ENCODE results near the gene INPP4A.

INPP4A gene

DNA sequence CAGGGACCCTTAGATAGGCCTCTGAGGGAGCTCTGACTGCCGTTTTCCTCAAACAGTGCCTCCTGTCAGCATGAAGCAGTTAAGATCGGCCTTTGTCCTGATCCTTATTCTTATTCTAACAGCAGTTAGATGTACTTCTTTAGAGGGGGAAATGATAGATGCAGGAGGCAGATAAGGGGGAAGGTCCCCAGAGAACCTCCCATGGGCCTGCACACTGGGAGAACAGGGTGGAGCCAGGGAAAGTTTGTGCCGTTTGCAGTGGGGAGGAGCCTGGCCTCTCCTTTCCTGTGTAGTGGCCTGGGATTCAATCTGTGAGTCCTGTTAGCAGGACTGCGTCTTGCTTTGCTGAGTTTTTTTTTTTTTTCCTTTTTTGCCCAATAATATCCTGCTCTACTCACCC, 7.9 kb upstream of the INPP4A start:
- no peak for DNase-seq (ENCODE audit: low spot score)

DNA sequence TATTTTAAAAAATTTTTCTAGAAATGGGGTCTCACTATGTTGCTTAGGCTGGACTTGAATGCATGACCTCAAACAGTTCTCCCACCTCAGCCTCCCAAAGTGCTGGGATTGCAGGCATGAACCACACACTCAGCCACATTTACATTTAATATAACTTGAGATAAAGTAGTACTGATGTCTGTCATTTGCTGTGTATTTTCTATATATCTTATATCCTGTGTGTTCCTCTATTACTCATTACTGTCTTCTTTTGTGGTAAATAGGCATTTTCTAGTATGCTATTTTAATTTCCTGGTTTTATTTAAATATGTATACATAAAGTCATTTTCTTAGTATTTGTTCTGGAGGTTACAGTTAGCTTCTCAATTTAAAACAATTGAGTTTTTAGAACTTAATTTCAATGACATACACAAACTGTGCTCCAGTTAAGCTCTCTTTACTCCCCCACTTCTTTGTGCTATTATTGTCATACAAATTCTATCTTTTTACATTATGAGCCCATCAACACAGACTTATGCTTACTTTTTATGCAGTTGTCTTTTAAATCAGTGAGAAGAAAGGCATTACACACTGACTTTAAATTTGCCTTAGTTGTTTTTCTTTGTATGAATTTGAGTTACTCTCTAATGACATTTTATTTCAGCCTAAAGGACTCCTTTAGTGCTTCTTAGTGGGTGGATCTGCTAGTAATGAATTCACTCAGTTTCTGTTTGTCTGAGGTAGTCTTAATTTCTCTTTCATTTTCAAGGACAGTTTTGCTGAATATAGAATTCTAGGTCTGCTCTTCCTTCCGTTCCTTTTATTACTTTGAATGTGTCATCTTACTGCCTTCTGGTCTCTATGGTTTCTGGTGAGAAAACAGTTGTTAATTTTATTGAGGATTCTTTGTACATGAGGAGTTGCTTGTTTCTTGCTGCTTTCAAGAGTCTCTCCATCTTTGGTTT, 6.2 kb upstream of the INPP4A start:
- DNase-seq (ENCODE audit: low spot score) = peak; percentile 36

DNA sequence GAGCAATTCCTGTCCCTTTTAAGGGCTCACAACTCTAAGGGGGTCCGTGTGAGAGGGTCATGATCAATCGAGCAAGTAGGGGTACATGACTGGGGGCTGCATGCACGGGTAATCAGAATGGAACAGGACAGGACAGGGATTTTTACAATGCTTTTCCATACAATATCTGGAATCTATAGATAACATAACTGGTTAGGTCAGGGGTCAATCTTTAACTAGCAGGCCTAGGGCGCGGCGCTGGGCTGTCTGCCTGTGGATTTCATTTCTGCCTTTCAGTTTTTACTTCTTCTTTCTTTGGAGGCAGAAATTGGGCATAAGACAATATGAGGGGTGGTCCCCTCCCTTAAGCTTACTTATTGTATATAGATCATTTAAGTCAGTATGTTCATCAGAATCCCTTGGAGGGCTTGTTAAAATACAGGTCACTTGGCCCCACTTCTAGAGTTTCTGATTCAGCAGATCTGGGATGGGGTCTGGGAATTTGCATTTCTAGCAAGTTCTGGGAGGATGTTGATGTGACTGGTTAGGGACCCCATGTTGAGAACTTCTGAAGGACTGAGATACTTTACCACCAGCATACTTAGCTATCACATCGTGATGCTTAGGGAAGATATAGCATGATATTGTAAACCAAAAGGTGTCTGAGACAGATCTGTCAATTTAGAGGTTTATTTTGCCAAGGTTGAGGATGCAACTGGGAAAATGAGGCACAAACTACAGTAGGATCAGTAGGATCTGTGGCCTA, 2.8 kb upstream of the INPP4A start:
- no peak for DNase-seq (ENCODE audit: low spot score)

GRCh38 chr2:98442488-98442887, 2.2 kb upstream of the INPP4A start:
- DNase-seq (ENCODE audit: low spot score) = no peak

- DNase-seq (ENCODE audit: low spot score) = no peak
Measured at GRCh38 chr2:98445177-98445682, 572 bp downstream of the INPP4A start.

- no peak for DNase-seq (ENCODE audit: low spot score)
Measured at GRCh38 chr2:98445683-98446581, 1.3 kb downstream of the INPP4A start.

DNA sequence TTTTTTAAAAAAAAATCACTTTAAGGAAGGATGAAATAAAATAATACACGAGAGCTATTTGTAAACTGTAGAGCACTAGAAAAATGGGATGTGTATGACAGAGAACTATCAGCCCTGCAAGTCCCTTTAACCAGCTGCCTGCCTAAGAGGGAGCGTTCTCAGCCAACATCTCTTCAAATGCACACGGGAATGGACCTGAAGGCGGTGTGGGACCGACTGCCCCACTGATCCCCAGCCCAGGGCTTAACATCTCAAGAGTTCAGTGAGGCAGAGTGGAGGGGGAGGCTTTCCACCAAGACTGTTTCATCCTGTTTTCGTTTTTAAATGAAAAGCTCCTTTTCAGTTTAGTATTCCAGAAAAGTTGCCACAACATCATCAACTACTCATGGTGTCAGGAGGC, 2.2 kb downstream of the INPP4A start:
- no peak for DNase-seq (ENCODE audit: low spot score)

DNA sequence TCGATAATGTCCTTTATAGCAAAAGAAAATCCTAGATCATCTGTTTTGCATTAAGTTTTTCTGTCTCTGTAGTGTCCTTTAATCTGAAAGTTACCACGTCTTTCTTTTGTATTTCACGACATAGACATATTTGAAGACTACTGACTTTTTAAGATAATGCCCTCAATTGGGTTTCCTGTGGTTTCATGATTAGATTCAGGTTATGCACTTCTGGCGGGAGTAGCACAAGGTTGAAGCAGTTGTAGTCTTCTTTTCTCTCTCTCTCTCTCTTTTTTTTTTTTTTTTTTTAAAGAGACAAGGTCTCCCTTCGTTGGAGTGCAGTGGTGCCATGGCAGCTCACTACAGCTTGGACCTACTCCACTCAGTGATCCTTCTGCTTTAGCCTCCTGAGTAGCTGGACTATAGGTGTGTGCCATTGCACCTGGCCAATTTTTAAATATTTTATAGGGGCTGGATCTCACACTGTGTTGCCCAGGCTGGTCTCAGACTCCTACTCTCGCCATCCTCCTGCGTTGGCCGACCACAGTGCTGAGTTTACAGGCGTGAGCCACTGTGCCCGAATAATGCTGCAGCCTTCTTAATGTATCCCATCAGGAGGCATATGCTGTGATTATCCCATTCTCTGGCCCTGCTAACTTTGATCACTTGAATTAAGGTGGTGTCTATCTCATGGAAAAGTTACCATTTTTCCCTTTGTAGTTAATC, 3.9 kb downstream of the INPP4A start:
- DNase-seq (ENCODE audit: low spot score) = no peak

DNA sequence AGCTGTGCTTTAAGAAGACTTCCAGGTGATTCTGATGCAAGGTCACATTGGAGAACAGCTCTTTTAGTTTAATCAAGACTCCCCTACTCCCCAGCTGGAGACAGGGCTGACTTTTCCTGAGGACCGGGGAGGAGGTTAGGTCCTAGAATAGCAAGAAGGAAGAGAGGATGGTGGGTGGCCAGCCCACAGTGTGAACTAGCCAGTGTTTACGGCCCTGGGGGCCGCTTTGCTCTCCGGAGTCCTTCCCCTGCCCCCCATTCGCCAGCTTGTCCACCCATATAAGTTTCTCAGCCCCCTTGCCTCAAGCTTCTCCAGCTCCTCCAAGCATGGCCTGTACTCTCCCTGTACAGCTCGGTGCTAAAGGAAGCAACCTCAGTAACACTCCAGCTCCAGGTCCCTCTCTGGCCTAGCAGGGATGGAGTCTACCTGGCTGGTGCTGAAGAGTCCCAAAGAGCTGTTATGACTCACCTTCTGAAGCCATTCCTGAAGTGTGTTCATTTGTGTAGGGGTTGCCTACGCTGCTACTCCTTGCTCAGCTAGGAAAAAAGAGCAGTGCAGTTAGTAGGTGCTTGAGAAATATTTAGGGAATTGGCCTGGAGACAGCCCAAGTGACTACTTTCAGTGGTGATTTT, 7.9 kb downstream of the INPP4A start:
- no peak for DNase-seq (ENCODE audit: low spot score)

DNA sequence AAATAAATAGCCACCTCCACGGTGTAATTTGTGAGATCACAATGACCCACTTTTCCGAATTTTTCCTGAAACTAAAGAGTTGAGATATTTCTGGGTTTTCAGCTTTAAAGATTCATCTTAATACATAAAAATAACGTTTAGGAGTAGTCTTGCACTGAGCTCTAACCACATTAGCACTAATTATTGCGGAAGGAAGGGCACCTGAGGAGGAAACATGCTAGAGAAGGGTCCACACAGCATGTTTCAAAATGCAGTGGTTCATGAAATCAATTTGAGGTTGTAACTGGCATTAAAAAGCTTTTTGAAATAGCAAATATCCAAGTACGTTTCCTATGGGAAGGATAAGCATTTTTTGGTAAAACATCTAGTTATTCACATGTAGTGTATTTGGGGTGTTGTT, 8.4 kb downstream of the INPP4A start:
- no peak for DNase-seq (ENCODE audit: low spot score)

- DNase-seq (ENCODE audit: low spot score) = no peak
Measured at GRCh38 chr2:98453531-98453930, 8.9 kb downstream of the INPP4A start.

DNA sequence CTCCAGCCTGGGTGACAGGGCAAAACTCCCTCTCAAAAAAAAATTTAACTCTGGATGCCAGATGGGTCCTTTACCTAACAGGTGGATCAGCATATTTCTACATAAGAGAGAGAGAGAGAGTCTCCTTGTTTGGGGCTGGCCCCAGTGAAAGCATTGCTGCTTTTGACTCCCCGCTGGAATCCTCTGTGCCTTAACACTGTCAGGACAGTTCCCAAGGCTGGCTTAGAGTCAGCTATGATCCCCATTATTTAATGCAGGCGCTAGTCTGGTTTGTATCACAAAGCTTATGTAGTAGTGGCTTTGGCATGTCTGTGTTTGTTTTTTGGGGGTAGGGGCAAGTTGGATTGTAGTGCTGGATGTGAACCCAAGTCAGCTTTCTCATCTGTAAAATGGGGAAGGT, 9.4 kb downstream of the INPP4A start:
- no peak for DNase-seq (ENCODE audit: low spot score)

DNA sequence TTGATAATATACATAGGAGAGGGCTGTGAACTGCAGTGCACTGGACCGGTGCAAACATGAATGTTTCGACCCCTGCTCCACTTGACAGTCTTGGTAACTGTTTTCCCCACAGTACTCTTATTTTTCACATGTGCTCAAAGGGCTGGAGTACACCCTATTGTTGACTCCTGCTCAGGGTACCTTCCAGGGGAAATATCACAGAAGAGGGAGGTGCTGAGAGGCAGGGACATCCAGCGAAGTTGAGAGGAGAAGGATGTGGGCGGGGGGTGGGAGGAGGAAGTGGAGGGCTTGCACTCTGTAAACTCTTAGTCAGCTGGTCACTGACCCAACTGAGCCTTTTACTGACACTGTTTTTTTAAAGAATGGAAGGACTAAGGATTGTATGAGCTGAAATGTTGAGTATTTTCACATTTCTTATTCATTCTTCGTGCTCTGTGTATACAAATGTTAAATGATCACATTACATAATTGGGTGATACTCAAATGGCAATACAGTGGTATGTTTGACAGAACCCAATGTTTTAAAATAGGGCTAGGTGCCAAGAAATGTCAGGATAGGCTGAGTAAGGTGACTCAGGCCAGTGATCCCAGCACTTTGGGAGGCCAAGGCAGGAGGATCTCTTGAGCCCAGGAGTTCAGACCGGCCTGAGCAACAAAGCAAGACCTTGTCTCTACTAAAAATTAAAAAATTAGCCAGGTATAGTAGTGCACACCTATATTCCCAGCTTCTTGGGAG, 10.0 kb downstream of the INPP4A start:
- no peak for DNase-seq (ENCODE audit: low spot score)

GRCh38 chr2:98455494-98455976, 10.9 kb downstream of the INPP4A start:
- no peak for DNase-seq (ENCODE audit: low spot score)

GRCh38 chr2:98457045-98457696, 12.5 kb downstream of the INPP4A start:
- DNase-seq (ENCODE audit: low spot score) = no peak

- DNase-seq (ENCODE audit: low spot score) = no peak
Measured at GRCh38 chr2:98458207-98458606, 13.5 kb downstream of the INPP4A start.

DNA sequence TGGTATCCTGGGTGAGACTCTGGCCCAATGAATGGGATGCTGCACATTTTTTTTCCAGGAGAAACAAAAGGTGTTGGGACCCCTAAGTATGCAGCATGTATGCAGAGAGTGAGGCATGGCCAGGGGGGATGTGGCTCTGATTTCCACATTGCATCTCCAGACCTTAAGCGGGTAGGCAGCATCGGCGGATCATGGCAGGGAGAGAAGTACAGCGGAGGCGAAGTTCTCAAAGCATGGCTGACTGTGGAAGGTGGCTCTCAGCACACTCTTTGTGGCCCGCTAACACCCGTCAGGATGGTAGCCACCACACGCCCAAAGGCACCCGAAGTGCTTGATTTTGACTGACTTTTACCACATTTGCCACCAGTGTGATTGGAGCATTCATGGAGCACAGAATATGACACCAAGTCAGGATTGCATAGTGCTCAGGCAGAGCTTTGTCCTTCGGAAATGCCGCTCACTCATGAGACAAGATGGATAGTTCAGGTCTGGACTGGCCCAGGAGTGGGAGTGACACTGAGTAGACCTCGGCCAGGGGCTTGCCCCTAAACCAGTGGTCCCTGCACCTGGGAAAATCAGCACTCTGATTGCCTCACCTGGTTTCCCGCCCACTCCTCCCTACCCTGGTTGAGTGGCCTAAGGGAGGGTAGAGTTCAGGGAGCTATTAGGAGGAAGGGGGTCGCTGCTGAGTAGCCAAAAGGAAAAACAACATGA, 14.2 kb downstream of the INPP4A start:
- no peak for DNase-seq (ENCODE audit: low spot score)

- no peak for DNase-seq (ENCODE audit: low spot score)
Measured at GRCh38 chr2:98459496-98460175, 15.0 kb downstream of the INPP4A start.

Measured in LoVo (cell line).